HG03097 (cell line): Measurements from ENCODE around the gene SLC36A2.

ENCODE experiments used
- ATAC-seq: cut with Tn5 transposase; IDR thresholded peaks from one replicate; pipeline ENCODE4 v1.9.1; 2021; ENCODE audit not compliant: unreplicated experiment, low FRiP score

Gene SLC36A2

DNA sequence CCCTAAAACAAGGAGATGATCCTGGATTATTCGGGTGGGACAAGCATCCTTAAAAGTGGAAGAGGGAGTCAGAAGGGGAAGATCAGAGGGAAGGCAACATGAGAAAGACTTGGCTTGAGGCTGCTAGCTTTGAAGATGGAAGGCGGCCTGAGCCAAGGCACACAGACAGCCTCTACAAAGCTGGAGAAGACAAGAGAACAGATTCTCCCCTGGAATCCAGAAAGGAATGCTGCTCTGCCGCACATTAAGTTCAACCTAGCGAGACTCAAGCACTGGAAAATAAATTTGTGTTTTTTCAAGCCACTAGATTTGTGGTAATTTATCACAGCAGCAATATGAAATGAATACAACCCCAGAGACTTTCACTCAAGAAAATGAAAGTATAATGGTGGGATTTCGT lies 61.7 kb downstream of the SLC36A2 start:
- no peak for ATAC-seq

GRCh38 chr5:151284392-151284967 lies 62.9 kb downstream of the SLC36A2 start:
- no peak for ATAC-seq

DNA sequence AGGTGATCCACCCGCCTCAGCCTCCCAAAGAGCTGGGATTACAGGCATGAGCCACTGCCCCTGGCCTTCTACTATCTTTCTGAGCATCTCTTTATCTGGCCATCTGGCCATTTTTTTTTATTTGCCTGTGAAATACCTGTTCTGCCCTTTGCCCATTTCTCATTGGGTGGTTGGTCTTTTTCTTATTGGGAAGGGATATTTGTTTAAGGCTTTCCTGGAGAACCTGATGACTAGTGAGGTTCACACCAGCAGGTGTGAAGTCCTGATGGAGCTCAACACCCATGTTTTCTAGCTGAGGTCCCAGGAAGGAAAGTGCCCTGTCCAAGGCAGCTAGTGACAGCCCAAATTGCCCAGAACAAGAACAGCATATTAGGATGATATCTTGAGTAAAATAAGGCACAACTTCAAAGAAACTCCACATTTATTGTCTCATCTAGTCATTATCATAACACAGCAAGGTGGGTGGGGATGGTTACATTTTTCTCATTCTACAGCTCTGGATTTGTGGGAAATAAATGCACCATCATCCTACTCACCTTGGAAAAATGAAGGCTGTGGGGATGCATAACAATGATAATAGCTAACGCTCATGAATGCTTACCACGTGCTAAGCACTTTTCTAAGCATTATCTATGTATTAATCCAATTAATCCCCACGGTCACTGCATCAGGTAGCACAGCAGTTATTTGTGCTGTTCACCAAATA lies 64.1 kb downstream of the SLC36A2 start:
- no peak for ATAC-seq

GRCh38 chr5:151281001-151281639 lies 66.2 kb downstream of the SLC36A2 start:
- no peak for ATAC-seq

GRCh38 chr5:151280443-151280842 lies 66.9 kb downstream of the SLC36A2 start:
- no peak for ATAC-seq

DNA sequence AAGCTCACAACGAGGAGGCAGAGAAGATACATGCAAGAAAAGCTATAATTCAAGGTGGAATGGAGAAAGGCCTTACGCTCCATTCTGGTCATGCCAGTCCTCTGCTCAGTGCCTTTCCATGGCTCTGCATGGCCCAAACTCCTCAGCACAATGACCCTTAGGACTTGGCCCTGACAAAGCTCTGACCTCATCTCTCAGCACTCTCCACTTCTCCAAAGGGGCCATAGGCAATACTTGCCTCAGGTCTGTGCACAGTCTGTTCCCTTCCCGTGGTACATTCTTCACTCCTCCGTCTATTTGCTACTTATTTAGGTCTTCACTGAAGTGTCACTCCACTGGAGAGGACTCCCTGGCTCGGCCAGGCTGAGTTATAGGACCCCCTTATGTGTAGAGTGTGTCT lies 68.5 kb downstream of the SLC36A2 start:
- ATAC-seq, result no peak

DNA sequence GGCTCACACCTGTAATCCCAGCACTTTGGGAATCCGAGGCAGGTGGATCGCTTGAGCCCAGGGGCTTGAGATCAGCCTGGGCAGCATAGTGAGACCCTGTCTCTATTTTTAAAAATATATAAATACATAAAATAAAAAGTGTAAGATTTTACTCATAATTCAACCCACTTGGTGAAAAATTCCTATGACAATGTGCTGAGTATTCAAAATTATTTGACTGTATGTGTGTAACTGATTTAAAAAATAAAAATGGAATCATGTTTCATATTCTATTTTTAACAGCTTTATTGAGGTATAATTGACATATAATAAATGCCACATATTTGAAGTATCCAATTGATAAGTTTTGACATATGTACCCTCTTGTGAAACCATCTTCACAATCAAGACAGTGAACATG lies 71.6 kb downstream of the SLC36A2 start:
- no peak for ATAC-seq

- no peak for ATAC-seq
Measured at GRCh38 chr5:151274666-151275065, 72.7 kb downstream of the SLC36A2 start.

DNA sequence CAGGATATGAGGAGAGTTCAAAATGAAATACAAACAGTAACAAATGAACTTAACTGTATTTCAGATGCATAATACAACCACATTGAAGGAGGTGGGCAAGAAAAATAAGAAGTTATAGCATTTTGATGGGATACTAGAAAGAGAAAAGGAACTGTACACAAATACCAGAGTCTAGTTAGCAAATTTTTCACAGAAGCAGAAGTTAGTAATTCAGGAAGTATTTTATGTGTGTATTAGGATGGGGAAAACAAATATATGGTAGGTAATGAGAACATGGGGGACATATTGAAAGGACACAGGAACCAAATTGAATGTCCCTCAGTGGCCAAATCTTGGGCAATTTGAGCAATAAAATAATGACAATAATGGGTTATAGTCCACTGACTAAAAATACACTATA lies 76.0 kb downstream of the SLC36A2 start:
- no peak for ATAC-seq

GRCh38 chr5:151270599-151270998 lies 76.8 kb downstream of the SLC36A2 start:
- peak; percentile 73 for ATAC-seq

DNA sequence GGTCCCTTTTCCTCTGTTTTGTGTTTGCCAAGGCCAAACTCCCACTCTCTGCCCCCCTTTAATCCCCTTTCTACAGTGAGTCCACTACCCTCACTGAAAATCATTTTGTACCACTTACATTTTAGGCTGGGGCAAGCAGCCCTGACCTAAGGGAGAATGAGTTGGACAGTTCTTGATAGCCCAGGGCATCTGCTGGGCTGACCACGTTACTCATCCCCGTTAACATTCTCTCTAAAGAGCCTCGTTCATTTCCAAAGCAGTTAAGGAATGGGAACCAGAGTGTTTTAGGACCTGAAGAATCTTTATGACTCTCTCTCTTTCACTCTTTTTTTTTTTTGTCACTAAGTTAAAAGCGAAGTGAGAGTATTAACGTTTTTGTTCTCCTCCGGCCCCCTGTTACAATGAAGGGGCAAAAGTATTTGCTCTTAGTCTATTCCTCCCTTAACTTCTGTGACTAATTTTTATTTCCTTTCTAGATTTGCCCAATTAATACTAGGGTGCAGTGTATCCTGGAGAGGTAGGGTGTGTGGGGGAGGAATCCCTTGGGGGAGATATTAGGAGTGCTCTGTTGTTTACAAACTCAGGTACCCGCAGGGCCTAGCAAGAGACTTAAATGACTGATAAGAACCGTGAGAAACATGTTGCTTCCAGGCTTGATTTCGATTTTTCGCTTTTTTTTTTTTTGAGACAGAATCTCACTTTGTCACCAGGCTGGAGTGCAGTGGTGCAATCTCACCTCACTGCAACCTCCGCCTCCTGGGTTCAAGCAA lies 79.7 kb downstream of the SLC36A2 start:
- no peak for ATAC-seq
